Right forelimb (tissue), 1 donor: ENCODE data around the gene FAM240A.
"Not testable (repeated sequence)": the region's sequence is repeated elsewhere in the genome, so short reads cannot be mapped to it uniquely, and the experiment has no call there.

ENCODE experiments used
- DNase-seq: peaks from one replicate; pipeline ENCODE4 v3.0.0-alpha.2; 2018

FAM240A gene

DNA sequence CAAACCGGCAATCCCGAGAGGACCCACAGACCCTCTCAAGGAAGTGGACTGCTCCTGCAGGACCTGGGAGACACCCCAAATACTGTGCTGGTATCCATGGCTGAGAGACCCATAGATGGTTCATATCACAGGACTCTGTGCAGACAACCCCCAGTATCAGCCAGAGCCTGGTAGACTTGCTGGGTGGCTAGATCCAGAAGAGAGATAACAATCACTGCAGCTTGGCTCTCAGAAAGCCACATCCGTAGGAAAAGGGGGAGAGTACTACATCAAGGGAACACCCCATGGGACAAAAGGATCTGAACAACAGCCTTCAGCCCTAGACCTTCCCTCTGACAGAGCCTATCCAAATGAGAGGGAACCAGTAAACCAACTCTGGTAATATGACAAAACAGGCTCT lies 25.1 kb upstream of the FAM240A start:
- not testable (repeated sequence) for DNase-seq

DNA sequence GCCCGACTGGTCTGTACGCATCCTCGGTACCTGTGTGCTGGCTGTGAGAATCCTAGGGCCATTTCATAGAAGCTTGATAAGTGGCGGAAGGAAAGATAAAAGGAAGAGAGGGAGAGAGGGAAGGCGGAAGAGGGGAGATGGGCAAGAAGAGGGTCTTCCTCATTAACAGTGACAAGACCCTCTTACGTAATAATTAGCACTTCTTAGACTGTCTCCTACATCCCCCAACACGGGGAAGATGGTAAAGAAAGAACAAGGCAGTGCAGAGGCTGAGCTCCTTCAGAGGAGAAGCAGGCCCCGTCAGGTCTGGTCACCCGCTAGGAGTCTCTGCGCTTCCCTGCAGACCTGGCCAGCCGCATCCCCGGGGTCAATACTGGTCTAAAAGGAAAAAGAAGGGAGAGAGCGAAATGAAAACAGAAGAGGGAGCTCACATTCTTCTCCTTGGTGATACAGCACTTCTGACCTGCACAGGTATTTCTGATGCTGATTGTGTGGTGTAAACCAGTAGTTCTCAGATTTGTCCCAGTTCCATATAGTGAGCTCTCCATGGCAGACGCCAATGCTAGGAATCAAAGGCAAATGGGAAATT lies 19.0 kb upstream of the FAM240A start:
- DNase-seq, result no peak

DNA sequence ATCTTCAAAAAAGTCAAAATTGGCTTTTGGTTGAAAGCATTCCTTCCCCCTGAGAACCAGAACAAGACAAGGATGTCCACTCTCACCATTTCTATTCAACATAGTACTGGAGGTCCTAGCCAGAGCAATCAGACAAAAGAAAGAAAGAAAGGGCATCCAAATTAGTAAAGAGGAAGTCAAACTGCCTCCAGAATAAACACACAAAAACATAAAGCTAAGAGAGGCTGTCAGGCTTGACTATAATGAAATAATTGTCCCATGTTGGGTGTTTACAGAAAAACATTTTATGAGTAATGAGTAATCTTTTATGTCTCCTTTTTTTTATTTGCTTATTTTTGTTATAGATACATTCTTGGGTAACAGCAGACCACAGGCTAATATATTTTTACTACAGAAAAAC lies 18.3 kb upstream of the FAM240A start:
- DNase-seq, result no peak

DNA sequence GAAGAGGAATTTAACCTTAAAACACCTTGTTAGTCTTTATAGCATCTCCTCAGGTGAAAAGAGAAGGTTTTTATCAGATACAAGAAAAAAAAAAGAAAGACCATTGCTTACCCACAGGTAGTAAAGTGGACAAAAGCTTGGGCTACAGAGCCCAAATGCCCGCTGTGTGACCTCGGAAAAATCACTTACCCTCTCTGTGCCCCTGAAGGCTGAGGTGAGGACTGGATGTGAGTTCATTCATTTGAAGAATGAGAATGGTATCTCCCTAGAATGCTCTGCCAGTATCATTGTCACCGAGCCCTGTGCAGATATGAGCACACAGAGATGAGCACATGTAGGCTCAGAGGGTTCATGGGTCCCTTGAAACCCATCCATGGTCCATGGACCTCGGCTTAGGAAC lies 17.6 kb upstream of the FAM240A start:
- no peak for DNase-seq

DNA sequence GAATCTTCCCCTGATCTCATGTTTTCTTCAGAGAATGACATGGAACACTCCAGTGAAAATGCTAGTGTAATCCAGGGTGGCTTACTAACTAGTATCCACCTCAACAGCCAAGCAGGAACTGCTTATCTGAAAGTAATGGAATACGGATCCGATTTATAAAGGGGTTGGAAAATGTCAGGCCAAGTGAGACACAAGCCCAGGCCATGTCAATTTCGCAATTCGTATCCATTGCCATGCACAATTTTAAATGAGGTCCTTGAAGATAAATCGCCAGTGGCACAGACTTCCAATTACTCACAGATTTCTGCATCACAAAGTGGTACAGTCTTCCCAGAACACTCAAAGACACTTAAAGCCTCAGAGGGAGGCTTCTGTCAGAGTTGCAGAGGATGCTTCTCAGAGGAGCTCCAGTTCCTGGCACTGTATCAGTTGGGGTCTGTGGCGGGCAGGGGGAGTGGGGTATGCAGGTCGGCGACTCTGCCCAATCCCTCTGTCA lies 16.5 kb upstream of the FAM240A start:
- no peak for DNase-seq

DNA sequence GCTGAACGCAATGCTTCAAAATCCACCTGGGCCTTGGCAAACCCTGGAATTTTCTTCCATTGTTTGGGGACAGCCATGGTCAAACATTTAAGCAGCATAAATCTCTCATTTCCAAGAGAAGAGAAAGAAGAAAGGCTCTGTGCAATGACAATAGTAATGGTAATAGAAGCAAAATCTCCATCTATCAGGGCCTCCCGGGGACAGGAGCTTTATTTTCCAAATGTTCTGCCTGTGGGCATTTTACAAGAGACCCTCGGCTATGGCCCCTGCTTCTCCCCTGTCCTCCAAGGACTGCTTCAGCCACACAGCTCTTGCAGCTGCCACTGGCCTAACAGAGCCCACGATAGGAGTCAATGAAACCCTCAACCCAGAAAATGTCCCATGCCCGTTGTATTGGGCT lies 12.7 kb upstream of the FAM240A start:
- no peak for DNase-seq

DNA sequence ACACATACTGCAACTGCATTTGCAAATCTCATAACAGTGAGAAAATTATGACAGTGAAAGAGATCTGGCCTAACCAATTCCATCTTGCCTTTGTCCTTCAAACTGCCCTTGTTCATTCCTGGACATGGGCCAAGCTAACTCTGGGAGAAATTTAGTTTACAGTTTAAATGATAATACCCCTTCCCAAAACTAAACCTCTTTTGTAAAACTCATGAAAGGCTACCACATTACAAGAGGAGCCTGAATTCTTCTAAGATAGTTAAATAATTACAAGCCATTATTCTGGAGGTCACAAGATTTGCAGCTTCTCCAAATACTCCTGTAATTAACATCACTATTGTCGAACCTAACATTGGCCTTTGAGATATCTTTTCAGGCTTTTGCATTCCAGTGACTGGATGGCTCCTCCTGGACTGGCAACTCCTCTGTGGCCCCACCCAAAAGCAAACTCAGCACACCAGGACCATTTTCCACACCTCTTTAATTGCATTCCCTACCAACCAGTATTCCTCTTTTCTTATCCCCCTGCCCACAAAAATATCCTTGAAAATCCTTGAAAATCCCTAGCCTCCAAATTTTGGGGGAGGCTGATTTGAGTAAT lies 8.8 kb upstream of the FAM240A start:
- DNase-seq, result no peak

DNA sequence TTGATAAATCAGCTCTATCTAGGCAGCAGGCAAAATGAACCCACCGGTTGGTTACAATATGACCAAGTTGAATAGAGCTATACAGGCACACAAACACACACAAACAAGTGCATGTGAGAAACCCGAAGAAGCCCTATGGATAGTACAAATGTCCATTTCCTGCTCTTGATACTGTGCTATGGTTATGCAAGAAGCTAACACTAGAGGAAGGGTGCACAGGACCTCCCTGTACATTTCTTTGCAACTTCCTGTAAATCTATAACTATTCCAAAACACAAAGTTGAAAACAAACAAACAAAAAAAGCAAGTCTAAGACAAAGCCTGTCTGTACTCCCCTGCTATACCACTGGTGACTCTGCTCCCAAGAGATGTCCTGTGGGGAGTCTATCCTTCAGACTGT lies 8.2 kb upstream of the FAM240A start:
- no peak for DNase-seq

DNA sequence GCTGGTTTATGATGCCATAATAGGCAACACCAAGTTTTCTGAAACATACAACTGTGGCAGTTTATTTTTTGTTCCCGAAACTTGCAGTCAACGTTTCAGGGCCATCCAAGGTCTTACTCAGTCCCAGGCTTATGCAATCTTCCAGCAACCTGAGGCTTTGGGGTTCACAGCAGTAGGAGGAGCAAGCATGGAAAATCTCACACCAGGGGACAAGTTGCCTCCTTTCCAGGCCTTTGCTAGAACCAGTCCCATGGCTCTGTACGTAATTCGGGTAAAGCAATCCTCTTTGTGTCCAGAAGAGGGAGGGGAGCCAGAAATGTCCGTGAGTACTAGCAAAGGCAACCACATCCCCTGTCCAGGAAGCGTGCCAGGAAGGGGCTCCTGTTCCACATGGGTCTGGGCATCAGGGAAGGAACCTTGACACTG lies 4.7 kb upstream of the FAM240A start:
- DNase-seq, result no peak

DNA sequence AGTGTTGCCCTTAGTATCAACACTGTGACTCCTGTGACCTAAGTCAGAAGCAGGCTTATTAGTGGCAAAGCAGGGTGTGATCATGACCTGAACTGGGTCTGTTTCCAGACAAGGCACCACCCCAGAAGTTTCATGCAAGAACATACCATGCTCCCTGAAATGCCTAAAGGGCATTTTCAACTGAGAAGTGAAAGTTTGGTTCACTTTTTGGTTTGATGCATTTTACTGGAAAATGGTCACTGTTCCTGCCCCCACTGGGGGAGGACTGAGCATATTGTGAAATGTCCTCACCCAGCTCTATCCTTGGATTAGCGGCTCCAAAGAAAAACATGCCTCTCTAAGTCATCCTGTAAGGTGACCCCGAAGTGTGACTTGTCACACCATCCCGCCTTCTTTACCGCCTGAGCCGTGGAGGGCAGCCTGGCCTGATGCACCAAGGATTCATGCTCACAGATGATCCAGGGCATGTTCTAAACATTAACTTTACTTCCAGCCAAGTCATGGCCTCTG lies 3.1 kb upstream of the FAM240A start:
- no peak for DNase-seq

DNA sequence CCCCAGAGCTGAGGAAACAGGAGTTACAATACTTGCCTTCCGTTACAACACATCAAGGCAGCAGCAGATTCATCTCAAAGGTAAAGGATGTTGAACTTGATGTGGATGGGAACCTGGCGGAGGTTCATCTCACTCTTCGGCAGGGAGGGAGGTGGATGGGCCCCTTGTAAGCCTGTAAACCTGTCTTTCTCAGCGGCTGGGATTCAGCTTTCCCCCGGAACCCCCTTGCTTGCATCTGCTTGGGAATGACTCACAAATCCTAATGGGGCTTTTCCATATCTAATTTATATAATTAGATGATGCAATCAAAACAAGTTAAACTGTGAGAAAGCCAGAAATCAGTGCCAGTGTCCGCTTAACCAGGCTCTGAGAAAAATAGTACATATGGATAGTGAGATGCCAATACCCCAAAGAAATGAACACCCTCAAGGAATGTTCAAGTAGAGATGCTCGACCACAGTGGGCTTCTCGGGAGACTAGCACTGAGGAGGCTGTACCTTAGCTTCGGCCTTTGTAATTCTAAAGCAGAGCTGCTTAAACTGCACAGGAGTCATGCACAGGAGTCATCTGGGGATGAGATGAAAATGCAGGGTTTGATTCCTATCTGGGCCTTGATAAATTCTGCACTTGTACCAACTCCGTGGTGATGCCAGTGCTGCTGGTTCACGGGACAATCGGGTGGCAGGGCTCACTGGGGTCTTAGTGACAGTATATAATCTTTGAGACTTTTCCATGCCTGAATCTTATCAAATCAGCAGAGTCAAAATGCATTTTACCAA lies 2.2 kb upstream of the FAM240A start:
- no peak for DNase-seq

DNA sequence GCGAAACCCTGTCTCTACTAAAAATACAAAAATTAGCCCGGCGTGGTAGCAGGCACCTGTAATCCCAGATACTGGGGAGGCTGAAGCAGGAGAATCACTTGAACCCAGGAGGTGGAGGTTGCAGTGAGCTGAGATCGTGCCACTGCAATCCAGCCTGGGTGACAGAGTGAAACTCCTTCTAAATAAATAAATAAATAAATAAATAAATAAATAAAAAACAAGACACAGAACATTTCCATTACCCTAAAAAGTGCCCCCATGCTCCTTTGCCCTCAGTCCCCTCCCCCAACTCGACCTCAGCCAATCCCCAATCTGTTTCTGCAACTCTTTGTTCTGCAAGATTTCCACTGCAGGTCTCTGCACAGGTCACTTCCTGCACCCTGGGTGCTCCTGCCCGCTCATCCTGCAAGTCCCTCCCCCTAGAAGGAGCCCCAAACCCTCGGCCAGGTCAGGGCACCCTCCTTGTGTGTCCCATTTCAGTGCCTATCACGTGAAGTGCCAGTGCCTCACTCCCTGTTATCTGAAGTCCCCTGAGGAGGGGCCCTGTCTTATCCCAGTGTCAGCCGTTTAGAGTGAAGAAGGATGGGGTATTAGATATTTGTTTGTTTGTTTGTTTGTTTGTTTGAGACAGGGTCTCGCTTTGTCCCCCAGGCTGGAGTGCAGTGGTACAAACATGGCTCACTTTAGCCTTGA lies 1.1 kb downstream of the FAM240A start:
- DNase-seq, result no peak

DNA sequence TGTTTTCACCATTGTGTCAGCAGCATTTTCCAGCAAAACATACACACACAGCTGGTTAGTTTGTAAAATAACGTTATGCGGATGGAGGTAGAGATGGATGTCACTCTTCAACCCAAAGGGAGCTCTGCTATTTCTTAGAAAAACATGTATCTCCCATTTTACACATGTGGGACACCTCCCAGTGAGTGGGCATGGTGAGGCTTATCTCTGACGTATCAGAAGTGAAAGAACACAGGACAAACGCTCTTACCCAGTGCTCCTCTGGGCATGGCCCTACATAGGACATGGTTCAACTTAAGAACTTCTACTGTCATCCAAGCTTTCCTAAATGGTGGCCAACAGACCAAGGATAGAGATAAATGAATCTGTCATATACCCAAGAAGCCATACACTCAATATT lies 2.1 kb downstream of the FAM240A start:
- no peak for DNase-seq

DNA sequence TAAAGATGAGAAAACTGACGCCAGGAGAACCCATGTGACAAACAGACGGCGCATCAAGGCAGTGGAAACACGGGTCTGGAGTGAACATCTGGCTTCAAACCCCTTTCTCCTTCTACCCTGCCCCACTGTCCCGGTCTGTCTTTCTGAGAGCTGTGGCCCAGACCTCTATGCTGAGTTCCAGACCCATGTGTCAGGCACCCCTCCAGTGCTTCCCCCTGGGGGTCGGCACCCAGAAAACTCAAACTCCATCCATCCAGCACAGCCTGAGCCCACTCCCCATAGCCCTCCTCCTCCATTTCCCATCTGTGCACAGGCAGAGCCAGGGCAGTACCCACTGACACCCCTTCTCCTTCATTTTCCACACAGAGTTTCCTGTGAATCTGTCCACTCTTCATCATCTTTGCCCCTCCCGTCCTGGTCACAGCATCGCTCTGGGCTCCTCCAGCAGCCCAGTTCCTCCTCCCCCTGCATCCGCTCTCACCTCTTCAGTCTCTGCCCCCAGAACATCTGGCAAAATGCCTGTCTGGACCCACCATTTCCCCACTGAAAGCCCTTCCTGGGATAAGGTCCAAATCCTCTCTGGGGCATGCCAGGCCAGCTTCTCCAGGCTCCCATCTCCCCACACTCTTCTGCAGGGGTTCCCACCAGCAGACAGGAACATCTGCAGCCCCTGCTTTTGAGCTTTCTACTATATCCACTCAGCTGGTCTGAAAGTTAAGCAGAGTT lies 2.9 kb downstream of the FAM240A start:
- DNase-seq, result no peak

DNA sequence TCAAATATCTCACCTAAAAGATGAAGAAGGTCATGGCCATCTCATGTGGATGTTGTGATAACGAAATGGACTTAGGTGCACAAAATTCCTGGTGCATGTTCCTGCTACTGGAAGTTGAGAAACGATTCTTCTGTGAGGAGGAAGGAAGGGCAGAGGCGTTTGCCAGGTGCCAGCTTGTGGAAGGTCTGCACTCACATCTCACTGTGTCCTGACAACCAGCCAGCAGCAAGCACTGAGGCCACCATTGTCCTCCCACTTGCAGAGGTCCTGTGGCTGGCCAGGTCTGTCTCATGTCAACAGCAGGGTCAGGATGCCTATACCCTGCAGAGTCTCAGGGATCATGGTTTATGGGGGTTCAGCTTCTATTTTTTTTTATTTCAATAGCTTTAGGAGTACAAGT lies 3.7 kb downstream of the FAM240A start:
- no peak for DNase-seq

DNA sequence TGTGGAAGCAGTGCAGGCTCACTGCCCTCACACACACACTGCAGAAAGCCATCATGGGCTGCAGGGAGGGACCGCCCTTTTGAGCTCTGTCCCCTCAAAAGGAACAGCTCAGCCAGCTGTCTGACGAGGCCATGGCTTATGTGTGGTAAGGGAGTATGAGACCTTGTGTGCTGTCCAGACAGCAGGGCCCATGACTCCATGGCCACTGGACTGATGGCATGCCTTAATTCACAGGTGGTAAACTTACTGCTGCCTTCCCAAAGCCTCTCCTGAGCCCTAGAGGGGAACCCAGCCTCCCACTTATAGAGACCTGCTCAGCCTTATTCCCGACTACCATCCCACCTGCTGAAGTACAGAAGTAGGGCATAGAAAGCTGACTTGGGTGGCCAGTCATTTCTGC lies 5.6 kb downstream of the FAM240A start:
- no peak for DNase-seq

DNA sequence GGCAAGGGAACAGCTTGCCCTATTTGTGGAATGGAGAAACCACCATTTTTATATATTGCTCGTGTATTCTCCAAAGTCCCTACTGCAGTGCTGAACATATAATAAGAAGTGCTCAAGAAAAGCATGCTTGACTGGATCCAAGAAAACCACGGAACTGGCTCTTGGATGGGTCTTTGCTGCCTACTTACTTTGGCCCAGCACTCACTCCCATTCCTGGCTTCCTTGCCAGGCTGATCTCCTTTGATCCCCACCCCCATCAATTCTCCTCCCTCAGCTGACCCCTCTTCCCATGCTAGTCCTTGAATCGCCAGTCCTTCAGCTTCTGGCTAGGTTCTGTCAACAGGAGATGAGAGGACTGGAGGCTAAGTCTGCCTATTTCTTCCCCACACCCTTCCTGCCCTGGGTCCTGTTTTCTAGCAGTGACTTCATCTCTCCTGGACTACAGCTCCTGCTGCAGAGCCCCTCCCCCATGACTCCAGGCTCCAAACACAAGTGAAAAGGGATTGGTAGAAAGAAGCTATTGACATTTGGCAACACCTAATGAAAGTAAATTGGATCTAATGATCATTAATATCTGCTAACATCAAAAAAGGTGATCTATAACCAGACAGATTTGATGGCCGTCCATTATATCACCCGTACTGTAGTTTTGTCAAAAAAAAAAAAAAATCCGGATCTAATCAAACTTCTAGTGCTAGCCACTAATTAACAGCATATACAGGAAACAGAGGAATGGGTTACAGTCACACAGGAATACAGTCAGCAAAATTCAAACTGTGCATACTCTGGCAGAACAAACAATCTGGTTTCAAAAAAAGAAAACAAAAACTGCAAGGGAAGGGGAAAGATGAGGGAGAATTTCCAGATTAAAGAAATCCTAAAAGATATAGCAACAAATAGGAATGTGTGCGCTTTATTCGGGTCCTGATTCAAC lies 7.8 kb downstream of the FAM240A start:
- no peak for DNase-seq

DNA sequence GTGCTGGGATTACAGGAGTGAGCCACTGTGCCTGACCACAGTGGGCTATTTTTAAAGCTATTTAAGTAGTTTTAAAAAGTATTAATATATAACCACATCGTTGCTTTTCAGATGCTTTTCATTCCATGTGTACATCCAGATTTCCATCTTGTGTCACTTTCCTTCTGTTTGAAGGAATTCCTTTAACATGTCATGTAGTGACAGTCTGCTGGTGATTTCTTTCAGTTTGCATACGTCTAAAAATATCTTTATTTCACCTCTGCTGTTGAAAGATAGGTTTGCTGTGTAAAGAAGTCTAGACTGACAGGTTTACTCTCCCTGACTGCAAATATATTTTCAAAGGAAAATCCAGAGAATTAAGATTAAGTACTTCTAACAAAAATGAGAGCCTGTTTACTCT lies 12.2 kb downstream of the FAM240A start:
- no peak for DNase-seq

DNA sequence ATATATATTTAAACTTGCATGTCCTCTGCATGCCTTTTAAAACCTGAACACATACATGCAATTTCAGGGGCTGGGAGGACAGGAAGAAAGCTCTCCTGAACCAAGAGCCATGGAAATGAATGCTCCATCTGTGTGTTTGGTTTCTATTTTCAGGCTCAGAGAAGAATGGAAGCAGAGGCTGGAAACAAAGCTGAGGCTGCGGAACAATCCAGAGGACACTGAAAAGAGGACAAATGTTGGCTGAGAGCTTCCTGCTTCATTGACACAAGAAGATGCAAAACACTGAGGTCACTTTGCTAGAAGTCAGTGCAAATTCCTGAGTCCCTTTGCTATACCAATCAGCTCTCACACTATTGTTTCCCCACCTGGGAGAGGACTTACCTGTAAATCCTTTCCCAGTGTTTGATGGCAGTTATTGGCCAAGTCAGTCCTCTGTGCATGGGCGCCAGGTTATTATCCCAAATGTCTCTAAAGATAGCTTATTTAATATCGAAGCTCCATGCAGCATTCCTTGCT lies 12.7 kb downstream of the FAM240A start:
- DNase-seq, result no peak

DNA sequence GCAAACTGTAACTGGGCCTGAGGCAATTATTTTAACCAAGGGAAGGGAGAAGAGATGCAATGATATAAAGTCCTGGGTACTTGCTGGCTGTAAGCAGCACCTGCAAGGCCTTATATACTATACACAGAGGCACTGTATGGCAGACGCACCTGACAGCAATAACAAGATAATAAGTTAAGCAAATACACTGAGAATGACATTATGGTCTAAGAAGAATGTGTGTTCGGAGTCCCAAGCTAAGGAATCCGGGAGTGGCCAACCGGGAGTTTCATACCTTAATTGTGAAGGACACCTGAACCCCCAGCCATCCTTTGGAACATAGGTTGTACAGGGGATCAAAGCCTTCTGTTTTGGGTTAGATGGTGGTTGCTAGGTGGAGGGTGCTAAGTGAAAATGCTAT lies 13.7 kb downstream of the FAM240A start:
- no peak for DNase-seq

DNA sequence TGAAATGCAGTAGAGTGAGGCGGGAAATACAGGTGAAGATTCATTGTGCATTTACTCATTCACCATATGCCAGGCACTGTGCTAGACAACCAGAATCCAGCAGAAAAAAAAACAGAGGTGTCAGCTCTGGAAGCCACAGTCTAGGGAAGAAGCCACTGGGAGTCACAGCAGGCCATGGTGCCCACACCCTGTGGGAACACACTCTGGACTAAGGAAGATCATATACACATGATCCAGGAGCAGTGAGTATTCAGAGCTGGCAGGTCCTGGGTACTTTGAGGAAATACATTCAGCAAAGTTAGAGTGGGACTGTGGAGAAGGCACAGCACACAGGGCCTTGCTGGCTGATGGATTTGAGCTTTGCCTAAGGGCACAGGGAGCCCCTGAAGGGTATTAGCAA lies 14.8 kb downstream of the FAM240A start:
- DNase-seq, result no peak
